ENCODE measurements around the gene NRTN. TPM values are rescaled to one million over a fixed set of nuclear protein-coding genes. Genes with fewer than 3 reads are reported as not detected.

Gene NRTN
- total and polyA plus RNA-seq, 2 of the 4 experiments (the other 2 are of a cell fraction) = 0.17 to 0.18 TPM

DNA sequence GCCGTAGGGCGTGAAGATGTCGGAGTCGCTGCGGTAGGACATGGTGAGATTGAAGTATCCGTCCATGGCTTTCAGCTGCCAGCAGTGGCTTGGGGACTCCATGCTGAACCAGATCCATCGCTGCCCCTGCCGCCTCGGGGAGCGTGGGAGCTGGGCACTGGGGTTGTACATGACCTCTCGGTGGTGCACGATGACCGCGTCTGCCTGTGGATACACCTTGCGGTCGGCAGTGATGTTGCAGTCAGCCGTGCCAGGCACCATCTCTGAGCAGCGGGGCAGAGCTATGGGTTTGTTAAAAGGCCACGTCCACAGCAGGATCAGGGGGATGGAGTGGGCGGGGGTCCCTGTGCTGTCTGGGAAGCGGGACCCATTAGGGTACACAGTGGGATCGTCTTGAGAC, 27.2 kb downstream of the NRTN start:
- Histone ChIP-seq H2BK15ac (ENCODE audit: low read depth, low read length) (no peak overlapping the region), H3K9ac (ENCODE audit: low read depth, low read length) (no peak overlapping the region), H3K9me3 (ENCODE audit: control insufficient read depth, insufficient read depth, low read length) (no peaks in the 10 kb centered on the region), H2BK120ac (ENCODE audit: low read depth, low read length) (no peak overlapping the region), H3K36me3 (ENCODE audit: control insufficient read depth, insufficient read depth, low read length) (no peaks in the 10 kb centered on the region), H3K18ac (ENCODE audit: low read depth, low read length) (no peak overlapping the region), H2BK5ac (ENCODE audit: low read depth, low read length, poor library complexity, severe bottlenecking) (no peak overlapping the region), H3K4ac (ENCODE audit: low read depth, low read length) (no peak overlapping the region), H4K20me1 (ENCODE audit: insufficient read depth, low read length) (no peaks in the 10 kb centered on the region), H3K27ac (ENCODE audit: insufficient read depth, low read length) (no peak overlapping the region), H4K8ac (ENCODE audit: low read depth in 2 of 2, low read length in 2 of 2) (no peak overlapping the region), H2AFZ (replicated peaks; ENCODE audit: low read length, poor library complexity) (no peak overlapping the region), H3K4me3 (ENCODE audit: insufficient read depth, low read depth, low read length) (no peak overlapping the region), H4K5ac (ENCODE audit: low read depth, low read length) (no peak overlapping the region), H3K4me2 (ENCODE audit: low read depth, low read length) (no peak overlapping the region), H3K79me1 (ENCODE audit: low read depth in 1 of 2, low read length in 2 of 2) (peaks cover 0 to 6% of the 10 kb centered on the region in 2 experiments; a peak in 2 of 4 replicates), H2AK9ac (replicated peaks; ENCODE audit: low read depth, low read length, poor library complexity) (no peak overlapping the region), H4K91ac (ENCODE audit: insufficient read depth, low read depth, low read length) (no peak overlapping the region), H2AK5ac (ENCODE audit: low read depth, low read length) (no peak overlapping the region), H3K4me1 (ENCODE audit: control insufficient read depth, insufficient read depth, low read length) (peaks cover 9% of the 10 kb centered on the region), H3K56ac (ENCODE audit: extremely low read depth, insufficient read depth, low read length) (no peak overlapping the region), H3K14ac (replicated peaks; ENCODE audit: low read depth, low read length) (no peak overlapping the region), H2BK20ac (ENCODE audit: low read depth, low read length) (no peak overlapping the region), H3K9me1 (ENCODE audit: insufficient read depth, low read length) (peaks cover 4% of the 10 kb centered on the region; the same call in 1 of the 2 replicates), H3K23ac (ENCODE audit: low read depth, low read length) (no peak overlapping the region), H3K27me3 (ENCODE audit: control insufficient read depth, insufficient read depth, low read length) (peaks cover 3% of the 10 kb centered on the region; the same call in 1 of the 2 replicates)
- TF ChIP-seq ELK1 (IDR thresholded peaks at IDR 0.05; ENCODE audit: borderline replicate concordance, low read depth, low read length) (no peak), POLR2A (IDR thresholded peaks at IDR 0.05; ENCODE audit: low read depth, low read length) (no peak), CHD1 (IDR thresholded peaks at IDR 0.05; ENCODE audit: low read depth, low read length) (no peak), RCOR1 (IDR thresholded peaks at IDR 0.05; ENCODE audit: insufficient replicate concordance, low read length) (no peak), MXI1 (IDR thresholded peaks at IDR 0.05; ENCODE audit: borderline replicate concordance, low read depth, low read length) (no peak), RFX5 (IDR thresholded peaks at IDR 0.05; ENCODE audit: low read depth, low read length) (no peak), CEBPB (IDR thresholded peaks at IDR 0.05; ENCODE audit: low read depth, low read length) (no peak), BHLHE40 (IDR thresholded peaks at IDR 0.05; ENCODE audit: low read depth, low read length) (no peak), MAFK (IDR thresholded peaks at IDR 0.05; ENCODE audit: low read depth, low read length) (no peak), CTCF (conservative IDR thresholded peaks at IDR 0.05; ENCODE audit: low read depth, low read length) (no peak), RAD21 (IDR thresholded peaks at IDR 0.05; ENCODE audit: low read length) (no peak), SMC3 (IDR thresholded peaks at IDR 0.05; ENCODE audit: low read depth, low read length) (no peak), NFE2L2 (IDR thresholded peaks at IDR 0.05; ENCODE audit: low read depth, low read length) (no peak), FOS (IDR thresholded peaks at IDR 0.05; ENCODE audit: low read depth, low read length) (no peak), MAZ (IDR thresholded peaks at IDR 0.05; ENCODE audit: borderline replicate concordance, low read depth, low read length) (no peak)
- TF ChIP-seq, protein P1, sequence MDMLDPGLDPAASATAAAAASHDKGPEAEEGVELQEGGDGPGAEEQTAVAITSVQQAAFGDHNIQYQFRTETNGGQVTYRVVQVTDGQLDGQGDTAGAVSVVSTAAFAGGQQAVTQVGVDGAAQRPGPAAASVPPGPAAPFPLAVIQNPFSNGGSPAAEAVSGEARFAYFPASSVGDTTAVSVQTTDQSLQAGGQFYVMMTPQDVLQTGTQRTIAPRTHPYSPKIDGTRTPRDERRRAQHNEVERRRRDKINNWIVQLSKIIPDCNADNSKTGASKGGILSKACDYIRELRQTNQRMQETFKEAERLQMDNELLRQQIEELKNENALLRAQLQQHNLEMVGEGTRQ (IDR thresholded peaks at IDR 0.05; ENCODE audit: low read depth, low read length) = no peak
- ChIA-PET CTCF (no interaction called here), POLR2A (ENCODE audit: unreplicated experiment) (no interaction called here)
- intact Hi-C loops (cut with micrococcal nuclease) (no loop called here), dilution Hi-C loops (cut with HindIII; ENCODE audit: low sequenced_read_pairs, unreplicated experiment) (no loop called here), in situ Hi-C loops (cut with MboI; ENCODE audit: low sequenced_read_pairs) (no loop called here)
- ATAC-seq (ENCODE audit: low read depth) = no peak
- BruUV-seq (replicated peaks) = no TSS peak
- WGBS, 2 experiments (ENCODE audit: extremely low coverage in 2 of 2, insufficient read length in 1 of 2) = 78% methylated on average over 10 of the region's 22 CpGs; no CpG with 5 or more reads in 1 of the 2 experiments
- DNase-seq = no peak

Measured in IMR-90 (cell line).